Endothelial cell of umbilical vein (primary cell): ENCODE results near the gene SNX2.

Source experiments
- CTCF ChIP-seq, 2 donors: IDR thresholded peaks; 1 replicate in 1 of 2; 2 replicates in 1 of 2; pipeline ENCODE4 v1.5.1; 2011; ENCODE audit warnings: low read length in 2 of 2, mild to moderate bottlenecking in 2 of 2, moderate library complexity in 2 of 2, control low read depth in 1 of 2, inconsistent platforms in 1 of 2, low read depth in 1 of 2; ENCODE audit not compliant: insufficient read depth in 1 of 2; ENCODE audit errors: extremely low read depth in 1 of 2
- EZH2 ChIP-seq: IDR thresholded peaks from 2 replicates; pipeline ENCODE4 v1.6.1; 2012; ENCODE audit warnings: borderline replicate concordance, low read depth, mild to moderate bottlenecking, moderate library complexity, low read length, inconsistent platforms; ENCODE audit not compliant: severe bottlenecking
- JUN ChIP-seq: IDR thresholded peaks from 2 replicates; pipeline ENCODE4 v1.6.1; 2011; ENCODE audit warnings: borderline replicate concordance, low read depth; ENCODE audit not compliant: insufficient read length, insufficient read depth
- MAX ChIP-seq: IDR thresholded peaks from 2 replicates; pipeline ENCODE4 v1.6.1; 2011; ENCODE audit not compliant: insufficient read depth, insufficient read length
- MYC ChIP-seq: IDR thresholded peaks from one replicate; pipeline ENCODE4 v1.6.1; 2011; ENCODE audit warnings: mild to moderate bottlenecking, low read depth, low read length
- POLR2A ChIP-seq: IDR thresholded peaks from 2 replicates; pipeline ENCODE4 v1.6.1; 2012; ENCODE audit warnings: low read depth, mild to moderate bottlenecking, control low read depth, low read length
- POLR2AphosphoS5 ChIP-seq: IDR thresholded peaks from 2 replicates; pipeline ENCODE4 v1.6.1; 2012; ENCODE audit warnings: low read depth, mild to moderate bottlenecking, control low read depth, low read length, moderate library complexity; ENCODE audit not compliant: insufficient read depth

- no peak for TF ChIP-seq JUN
- no peak for TF ChIP-seq EZH2
- no peak for TF ChIP-seq CTCF (IDR thresholded peaks at IDR 0.05; ENCODE audit: extremely low read depth in 1 of 2, insufficient read depth in 1 of 2, low read depth in 1 of 2, low read length in 2 of 2)
- no peak for TF ChIP-seq POLR2A
- no peak for TF ChIP-seq POLR2AphosphoS5
- no peak for TF ChIP-seq MAX
- no peak for TF ChIP-seq MYC
Measured at GRCh38 chr5:122835681-122836080, 60.8 kb downstream of the SNX2 start.
